Osteocyte (in vitro differentiated cells): ENCODE measurements around the gene SHISA4. TPM values are rescaled to one million over a fixed set of nuclear protein-coding genes. Genes with fewer than 3 reads are reported as not detected.

Source experiments
- DNase-seq: peaks from one replicate; pipeline ENCODE4 v3.0.0; 2021; ENCODE audit warnings: mixed read lengths; ENCODE audit not compliant: unreplicated experiment; ENCODE audit errors: extremely low spot score
- H3K27ac Mint-ChIP-seq: one replicate; pipeline ENCODE4 v1.8.0; 2021; ENCODE audit warnings: mild to moderate bottlenecking, mixed read lengths; ENCODE audit not compliant: unreplicated experiment
- H3K27me3 Mint-ChIP-seq: one replicate; pipeline ENCODE4 v1.8.0; 2021; ENCODE audit warnings: mixed read lengths; ENCODE audit not compliant: unreplicated experiment
- H3K36me3 Mint-ChIP-seq: one replicate; pipeline ENCODE4 v1.8.0; 2021; ENCODE audit warnings: mixed read lengths; ENCODE audit not compliant: unreplicated experiment
- H3K4me1 Mint-ChIP-seq: one replicate; pipeline ENCODE4 v1.8.0; 2021; ENCODE audit warnings: mixed read lengths; ENCODE audit not compliant: unreplicated experiment
- H3K4me3 Mint-ChIP-seq: one replicate; pipeline ENCODE4 v1.8.0; 2021; ENCODE audit warnings: mild to moderate bottlenecking, moderate library complexity, mixed read lengths; ENCODE audit not compliant: unreplicated experiment
- H3K9me3 Mint-ChIP-seq: one replicate; pipeline ENCODE4 v1.8.0; 2021; ENCODE audit warnings: mixed read lengths; ENCODE audit not compliant: unreplicated experiment
- total RNA-seq: library from RNA; stranded (reverse); gene quantifications from 2 replicates; pipeline ENCODE4 v1.2.1, GENCODE V29; 2021
- TF ChIP-seq, protein P1 (sequence below): fragments of 200-600 bp; sonication (generic); IDR thresholded peaks from 2 replicates; pipeline ENCODE4 v1.5.0; 2021; ENCODE audit warnings: antibody characterized with exemption, mild to moderate bottlenecking, moderate library complexity

The SHISA4 gene
- total RNA-seq, 1 donor from 2014 or later = 31.4 TPM

DNA sequence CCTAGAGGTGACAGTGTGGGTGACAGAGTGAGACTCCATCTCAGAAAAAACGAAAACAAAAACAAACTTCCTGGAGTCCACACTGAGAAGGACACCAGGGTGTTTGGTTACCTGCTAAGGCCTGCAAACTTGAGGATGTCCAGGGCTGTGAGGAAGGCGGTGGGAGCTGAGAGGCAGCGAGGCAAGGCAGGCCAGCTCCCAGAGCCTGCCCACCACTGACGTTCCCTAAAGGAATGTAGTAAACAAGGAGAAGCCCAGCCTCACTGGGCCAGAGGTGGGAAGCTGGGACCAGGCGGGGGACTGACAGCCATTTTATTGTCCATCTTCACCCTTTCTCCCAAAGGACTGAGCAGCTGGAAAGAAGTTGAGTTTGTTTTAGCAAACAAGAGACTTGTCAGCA, 24.1 kb downstream of the SHISA4 start:
- Mint-ChIP-seq H3K27ac (peak overlapping the region; percentile 62), H3K9me3 (no peaks in the 10 kb centered on the region), H3K36me3 (no peaks in the 10 kb centered on the region), H3K4me1 (peaks cover 47% of the 10 kb centered on the region), H3K4me3 (no peak overlapping the region), H3K27me3 (no peaks in the 10 kb centered on the region)
- DNase-seq = no peak
- TF ChIP-seq, protein P1, sequence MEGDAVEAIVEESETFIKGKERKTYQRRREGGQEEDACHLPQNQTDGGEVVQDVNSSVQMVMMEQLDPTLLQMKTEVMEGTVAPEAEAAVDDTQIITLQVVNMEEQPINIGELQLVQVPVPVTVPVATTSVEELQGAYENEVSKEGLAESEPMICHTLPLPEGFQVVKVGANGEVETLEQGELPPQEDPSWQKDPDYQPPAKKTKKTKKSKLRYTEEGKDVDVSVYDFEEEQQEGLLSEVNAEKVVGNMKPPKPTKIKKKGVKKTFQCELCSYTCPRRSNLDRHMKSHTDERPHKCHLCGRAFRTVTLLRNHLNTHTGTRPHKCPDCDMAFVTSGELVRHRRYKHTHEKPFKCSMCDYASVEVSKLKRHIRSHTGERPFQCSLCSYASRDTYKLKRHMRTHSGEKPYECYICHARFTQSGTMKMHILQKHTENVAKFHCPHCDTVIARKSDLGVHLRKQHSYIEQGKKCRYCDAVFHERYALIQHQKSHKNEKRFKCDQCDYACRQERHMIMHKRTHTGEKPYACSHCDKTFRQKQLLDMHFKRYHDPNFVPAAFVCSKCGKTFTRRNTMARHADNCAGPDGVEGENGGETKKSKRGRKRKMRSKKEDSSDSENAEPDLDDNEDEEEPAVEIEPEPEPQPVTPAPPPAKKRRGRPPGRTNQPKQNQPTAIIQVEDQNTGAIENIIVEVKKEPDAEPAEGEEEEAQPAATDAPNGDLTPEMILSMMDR = no peak

DNA sequence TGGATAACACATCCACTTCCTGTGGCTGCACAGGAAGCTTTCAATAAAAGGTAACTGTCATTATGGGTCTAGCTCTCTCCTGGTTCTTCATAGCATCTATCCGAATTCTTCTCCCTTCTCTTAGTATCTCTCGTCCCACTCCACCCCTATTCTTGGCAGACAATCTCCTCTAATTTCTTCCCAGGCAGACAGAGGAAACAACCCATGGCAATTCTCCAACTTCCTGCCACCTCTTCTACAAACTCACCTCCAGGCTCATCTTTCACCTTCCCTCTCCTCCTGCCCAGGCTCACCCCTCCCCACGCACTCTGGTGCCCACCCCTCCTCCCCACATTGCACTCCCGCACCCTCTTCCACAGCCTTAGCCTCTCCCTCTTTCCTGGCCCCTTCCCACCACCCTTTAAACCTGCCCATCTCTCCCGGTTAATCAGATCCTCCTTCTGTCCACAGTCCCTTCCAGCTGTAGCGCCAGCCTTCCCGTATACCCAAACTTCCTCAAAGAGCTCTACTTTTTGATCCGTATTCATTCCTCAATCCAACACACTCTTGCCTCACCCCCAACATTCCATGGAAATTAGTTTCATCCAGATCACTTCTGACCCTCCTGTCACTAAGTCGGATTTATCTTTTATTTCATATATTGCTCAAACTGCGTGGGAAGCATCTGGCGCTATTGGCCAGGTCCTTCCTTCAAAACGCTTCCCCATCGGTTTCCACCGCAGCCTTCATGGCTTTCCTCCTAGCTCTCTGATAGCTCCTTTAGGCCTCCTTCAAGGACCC, 25.9 kb downstream of the SHISA4 start:
- H3K4me3 Mint-ChIP-seq = no peak overlapping the region
- DNase-seq = no peak
- no peaks in the 10 kb centered on the region for H3K27me3 Mint-ChIP-seq
- peaks cover 59% of the 10 kb centered on the region for H3K4me1 Mint-ChIP-seq
- no peaks in the 10 kb centered on the region for H3K9me3 Mint-ChIP-seq
- H3K36me3 Mint-ChIP-seq = no peaks in the 10 kb centered on the region
- H3K27ac Mint-ChIP-seq = peak overlapping the region; percentile 60
- TF ChIP-seq, protein P1 = no peak

DNA sequence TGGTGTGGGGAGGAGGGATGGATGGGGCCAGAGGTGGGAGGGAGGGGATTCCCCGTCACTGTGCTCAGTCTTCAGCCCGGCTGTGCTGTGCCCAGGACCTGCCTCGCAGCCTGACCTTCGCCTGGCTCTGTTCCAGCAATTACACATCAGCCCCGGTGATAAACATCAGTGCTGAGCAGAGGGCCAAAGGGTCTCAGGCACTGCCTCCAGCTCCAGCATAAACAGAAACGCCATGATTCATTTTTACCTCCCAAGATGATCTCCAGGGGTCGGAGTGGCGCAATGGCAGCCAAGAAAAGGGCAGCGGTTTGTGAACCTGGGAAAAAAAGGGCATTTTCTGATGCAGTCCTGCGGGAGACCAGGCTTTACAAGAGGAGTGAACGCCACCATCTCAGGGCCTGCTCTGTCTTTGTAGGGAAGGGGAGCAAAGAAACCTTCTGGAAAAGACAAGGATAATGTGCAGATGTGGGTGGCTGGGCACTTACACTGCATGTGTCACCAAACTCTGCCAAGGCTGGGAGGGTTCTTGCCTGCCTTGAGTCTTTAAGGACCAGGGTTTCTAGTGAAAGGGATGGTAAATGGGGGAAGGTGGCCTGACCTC, 28.1 kb downstream of the SHISA4 start:
- Mint-ChIP-seq H3K4me1 (peaks cover 58% of the 10 kb centered on the region), H3K36me3 (peaks cover 4% of the 10 kb centered on the region), H3K27ac (peak overlapping the region; percentile 93), H3K4me3 (peak overlapping the region; percentile 40), H3K27me3 (no peaks in the 10 kb centered on the region), H3K9me3 (no peaks in the 10 kb centered on the region)
- TF ChIP-seq, protein P1 = no peak
- peak; percentile 87 for DNase-seq

DNA sequence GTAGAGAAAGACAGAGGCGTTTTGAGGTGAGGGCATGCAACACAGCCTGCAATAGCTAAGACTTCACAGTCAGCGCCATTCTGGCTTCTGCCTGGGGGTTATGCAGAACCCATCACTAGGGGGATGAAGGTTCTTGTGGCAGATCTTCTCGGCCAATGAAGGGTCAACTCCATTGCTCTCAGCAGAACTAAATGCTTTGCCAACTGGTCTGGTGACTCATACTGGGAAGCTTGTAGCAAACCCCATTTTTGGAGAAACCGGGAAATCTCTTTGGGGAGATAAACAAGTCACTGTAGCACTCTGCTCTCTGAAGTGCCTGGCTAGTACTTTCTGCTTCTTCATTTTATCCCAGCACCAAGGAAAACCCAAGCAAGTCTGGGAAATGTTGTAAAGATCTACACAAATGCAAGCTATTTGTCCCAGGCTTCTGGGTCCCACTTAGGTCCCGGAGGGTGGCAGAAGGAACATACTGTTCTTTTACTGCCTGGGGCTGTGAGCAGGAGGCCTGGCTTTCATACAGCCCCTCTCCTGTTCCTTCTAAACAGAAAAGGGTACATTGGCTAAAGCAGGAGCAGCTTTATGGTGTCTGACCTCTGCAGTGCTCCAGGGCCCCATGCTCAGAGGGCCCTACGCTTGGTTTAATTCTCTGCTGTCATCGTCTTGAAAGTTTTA, 28.8 kb downstream of the SHISA4 start:
- H3K4me3 Mint-ChIP-seq = no peak overlapping the region
- H3K27me3 Mint-ChIP-seq = no peaks in the 10 kb centered on the region
- H3K27ac Mint-ChIP-seq = peak overlapping the region; percentile 93
- DNase-seq = no peak
- H3K36me3 Mint-ChIP-seq = peaks cover 6% of the 10 kb centered on the region
- H3K4me1 Mint-ChIP-seq = peaks cover 52% of the 10 kb centered on the region
- peaks cover 4% of the 10 kb centered on the region for H3K9me3 Mint-ChIP-seq
- TF ChIP-seq, protein P1 = no peak

DNA sequence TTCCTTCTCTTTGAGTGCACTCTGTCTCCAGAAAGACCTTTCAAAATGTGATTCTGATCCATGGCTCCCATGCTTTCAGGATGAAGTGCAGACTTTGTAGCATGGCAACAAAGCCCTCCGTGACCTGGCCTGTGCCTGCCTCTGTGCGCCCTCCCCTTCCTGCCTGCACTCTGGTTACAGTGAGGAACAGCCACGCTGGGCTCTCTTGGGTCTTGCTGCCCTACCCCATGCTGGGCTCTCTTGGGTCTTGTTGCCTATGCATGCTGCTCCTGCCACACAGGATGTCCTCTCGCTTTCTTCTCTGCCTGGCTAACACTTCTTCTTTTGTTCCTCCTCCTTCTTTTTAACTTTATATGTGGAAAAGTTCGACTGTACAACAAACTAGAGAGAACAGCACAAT, 29.6 kb downstream of the SHISA4 start:
- Mint-ChIP-seq H3K27me3 (no peaks in the 10 kb centered on the region), H3K9me3 (peaks cover 4% of the 10 kb centered on the region), H3K4me3 (peak overlapping the region; percentile 5), H3K27ac (peak overlapping the region; percentile 93), H3K36me3 (peaks cover 6% of the 10 kb centered on the region), H3K4me1 (peaks cover 48% of the 10 kb centered on the region)
- TF ChIP-seq, protein P1 = no peak
- DNase-seq = no peak
